ENCODE measurements around the gene DISP3. TPM values are rescaled to one million over a fixed set of nuclear protein-coding genes. Genes with fewer than 3 reads are reported as not detected.
A peak's percentile ranks its signal among the peaks of the same experiment; 100 is the strongest.

DISP3 gene
- total RNA-seq, 3 donors from 2014 or later (not counting 1 experiment from before 2014, with no cell fraction given): 0.24 to 0.68 (median 0.60) TPM

DNA sequence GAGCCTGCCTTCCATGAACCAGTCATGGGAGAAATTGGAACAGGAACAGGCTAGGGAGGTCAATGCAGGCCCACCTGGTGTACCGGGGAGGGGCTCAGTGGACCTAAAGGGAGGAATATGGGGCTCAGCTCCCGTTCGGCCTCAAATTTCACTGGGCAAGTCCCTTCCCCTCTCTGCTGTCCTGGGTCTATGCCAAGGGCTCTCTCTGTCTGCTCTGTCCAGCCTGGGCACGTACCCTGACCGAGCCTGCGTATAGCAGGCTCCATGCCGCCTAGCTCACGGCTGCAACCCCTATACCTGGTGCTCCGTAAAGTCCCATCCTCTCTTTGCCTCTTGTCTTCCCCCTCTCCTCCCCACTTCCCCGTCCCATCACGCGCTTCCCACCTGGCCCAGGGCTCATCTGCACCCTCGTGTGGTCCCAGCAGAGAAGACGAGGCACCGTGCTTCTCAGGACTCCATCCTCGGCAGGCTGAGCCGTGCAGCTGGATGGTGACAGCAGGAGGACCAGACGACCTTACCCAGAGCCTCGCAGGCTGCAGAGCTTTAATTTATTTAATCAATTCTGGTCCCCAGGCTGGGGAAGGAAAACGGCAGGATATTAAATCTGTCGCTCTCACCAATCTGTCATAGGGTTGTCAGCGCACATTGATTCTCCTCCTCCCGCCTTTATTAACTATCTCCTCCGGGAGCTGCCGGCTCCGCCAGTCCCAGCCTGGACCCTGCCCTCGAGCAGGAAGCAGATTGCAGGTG is 25.0 kb upstream of the DISP3 start:
- Mint-ChIP-seq H3K4me3 (no peak overlapping the region), H3K27ac (no peak overlapping the region), H3K36me3 (no peaks in the 10 kb centered on the region), H3K4me1 (no peaks in the 10 kb centered on the region), H3K9me3 (no peaks in the 10 kb centered on the region), H3K27me3 (ENCODE audit: low read depth in 2 of 2) (peaks cover 0 to 20% of the 10 kb centered on the region in 2 donors)
- Histone ChIP-seq H3K36me3 (ENCODE audit: control insufficient read depth, insufficient read depth, low read length) (no peaks in the 10 kb centered on the region), H3K27me3 (ENCODE audit: control insufficient read depth, insufficient read depth, low read length) (no peaks in the 10 kb centered on the region), H3K4me1 (ENCODE audit: control insufficient read depth, insufficient read depth, low read length) (no peaks in the 10 kb centered on the region), H3K27ac (ENCODE audit: low read length) (no peak overlapping the region), H3K9me3 (ENCODE audit: control insufficient read depth, insufficient read depth, low read length) (no peaks in the 10 kb centered on the region), H3K4me3 (ENCODE audit: low read length) (no peak overlapping the region)
- intact Hi-C loops (cut with micrococcal nuclease): no loop called here
- TF ChIP-seq, protein P1, sequence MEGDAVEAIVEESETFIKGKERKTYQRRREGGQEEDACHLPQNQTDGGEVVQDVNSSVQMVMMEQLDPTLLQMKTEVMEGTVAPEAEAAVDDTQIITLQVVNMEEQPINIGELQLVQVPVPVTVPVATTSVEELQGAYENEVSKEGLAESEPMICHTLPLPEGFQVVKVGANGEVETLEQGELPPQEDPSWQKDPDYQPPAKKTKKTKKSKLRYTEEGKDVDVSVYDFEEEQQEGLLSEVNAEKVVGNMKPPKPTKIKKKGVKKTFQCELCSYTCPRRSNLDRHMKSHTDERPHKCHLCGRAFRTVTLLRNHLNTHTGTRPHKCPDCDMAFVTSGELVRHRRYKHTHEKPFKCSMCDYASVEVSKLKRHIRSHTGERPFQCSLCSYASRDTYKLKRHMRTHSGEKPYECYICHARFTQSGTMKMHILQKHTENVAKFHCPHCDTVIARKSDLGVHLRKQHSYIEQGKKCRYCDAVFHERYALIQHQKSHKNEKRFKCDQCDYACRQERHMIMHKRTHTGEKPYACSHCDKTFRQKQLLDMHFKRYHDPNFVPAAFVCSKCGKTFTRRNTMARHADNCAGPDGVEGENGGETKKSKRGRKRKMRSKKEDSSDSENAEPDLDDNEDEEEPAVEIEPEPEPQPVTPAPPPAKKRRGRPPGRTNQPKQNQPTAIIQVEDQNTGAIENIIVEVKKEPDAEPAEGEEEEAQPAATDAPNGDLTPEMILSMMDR (IDR thresholded peaks at IDR 0.05): no peak
- 66% methylated on average over 27 of the region's 27 CpGs for WGBS (ENCODE audit: insufficient coverage)
- DNase-seq (no peak), ATAC-seq (no peak)

DNA sequence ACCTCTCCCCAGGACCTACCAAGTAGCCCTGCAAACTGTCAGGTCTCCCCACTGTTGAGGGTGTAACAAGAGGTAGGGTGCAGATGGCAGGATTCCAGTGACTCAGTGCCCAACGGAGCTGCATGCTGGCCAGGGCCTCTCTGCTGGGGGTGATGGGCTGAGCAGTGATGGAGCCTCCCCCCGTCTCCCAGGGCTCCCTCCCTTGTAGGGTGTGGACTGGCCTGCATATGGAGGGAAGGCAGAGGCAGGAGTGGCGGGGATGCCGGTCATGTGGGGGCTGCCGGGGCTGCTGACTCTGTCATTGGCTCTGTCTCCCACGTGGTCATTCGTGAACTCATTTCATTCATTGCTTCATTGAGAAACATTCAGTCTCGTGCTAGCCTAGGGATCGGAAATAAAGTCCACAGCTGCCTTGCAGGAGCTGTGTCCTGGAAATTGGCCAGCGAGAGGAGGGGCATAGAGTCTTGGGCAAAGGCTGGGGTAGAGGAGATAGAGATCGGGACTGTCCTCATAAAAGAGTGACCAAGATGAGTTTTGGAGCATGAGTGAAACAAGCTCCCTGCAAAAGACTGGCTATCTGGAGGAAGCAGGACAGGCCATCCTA is 22.9 kb upstream of the DISP3 start:
- peaks cover 7 to 26% of the 10 kb centered on the region in 2 donors for H3K27me3 Mint-ChIP-seq (ENCODE audit: low read depth in 2 of 2)
- 74% methylated on average over 11 of the region's 11 CpGs for WGBS (ENCODE audit: insufficient coverage)
- H3K9me3 Mint-ChIP-seq: no peaks in the 10 kb centered on the region
- H3K36me3 Mint-ChIP-seq: no peaks in the 10 kb centered on the region
- no peak overlapping the region for H3K4me3 ChIP-seq (ENCODE audit: low read length)
- no peaks in the 10 kb centered on the region for H3K4me1 ChIP-seq (ENCODE audit: control insufficient read depth, insufficient read depth, low read length)
- no peak overlapping the region for H3K27ac Mint-ChIP-seq
- H3K4me1 Mint-ChIP-seq: no peaks in the 10 kb centered on the region
- ATAC-seq (no peak), DNase-seq (no peak)
- TF ChIP-seq, protein P1 (IDR thresholded peaks at IDR 0.05): no peak
- H3K9me3 ChIP-seq (ENCODE audit: control insufficient read depth, insufficient read depth, low read length): no peaks in the 10 kb centered on the region
- H3K27me3 ChIP-seq (ENCODE audit: control insufficient read depth, insufficient read depth, low read length): no peaks in the 10 kb centered on the region
- H3K4me3 Mint-ChIP-seq: no peak overlapping the region
- intact Hi-C loops (cut with micrococcal nuclease): no loop called here
- no peak overlapping the region for H3K27ac ChIP-seq (ENCODE audit: low read length)
- H3K36me3 ChIP-seq (ENCODE audit: control insufficient read depth, insufficient read depth, low read length): no peaks in the 10 kb centered on the region

DNA sequence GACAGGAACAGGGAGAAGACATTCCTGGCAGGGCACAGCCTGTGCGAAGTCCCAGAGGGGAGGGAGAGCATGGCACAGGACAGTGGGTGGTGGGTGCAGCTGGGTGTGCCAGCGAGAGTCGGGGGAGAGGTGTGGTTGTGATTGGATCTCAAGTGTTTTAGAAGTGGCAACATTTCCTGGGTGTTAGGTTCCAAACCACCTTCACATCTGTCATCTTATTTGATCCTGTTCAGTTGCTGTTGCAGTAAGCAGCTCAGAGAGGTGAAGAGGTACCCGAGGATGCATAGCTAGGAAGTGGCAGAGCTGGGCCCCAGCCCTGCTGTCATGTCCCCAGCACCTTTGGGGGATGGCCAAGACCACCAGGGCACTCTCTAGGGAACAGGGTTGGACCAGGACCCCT is 22.0 kb upstream of the DISP3 start:
- DNase-seq (peak in 1 of 2 donors; percentile 11), ATAC-seq (no peak)
- H3K4me3 Mint-ChIP-seq: no peak overlapping the region
- TF ChIP-seq, protein P1 (IDR thresholded peaks at IDR 0.05): no peak
- Histone ChIP-seq H3K27me3 (ENCODE audit: control insufficient read depth, insufficient read depth, low read length) (no peaks in the 10 kb centered on the region), H3K9me3 (ENCODE audit: control insufficient read depth, insufficient read depth, low read length) (no peaks in the 10 kb centered on the region), H3K4me3 (ENCODE audit: low read length) (no peak overlapping the region), H3K4me1 (ENCODE audit: control insufficient read depth, insufficient read depth, low read length) (no peaks in the 10 kb centered on the region), H3K36me3 (ENCODE audit: control insufficient read depth, insufficient read depth, low read length) (no peaks in the 10 kb centered on the region), H3K27ac (ENCODE audit: low read length) (no peak overlapping the region)
- H3K9me3 Mint-ChIP-seq: no peaks in the 10 kb centered on the region
- intact Hi-C loops (cut with micrococcal nuclease): no loop called here
- no peak overlapping the region for H3K27ac Mint-ChIP-seq
- WGBS (ENCODE audit: insufficient coverage): 77% methylated on average over 4 of the region's 4 CpGs
- H3K27me3 Mint-ChIP-seq (ENCODE audit: low read depth in 2 of 2): peaks cover 7 to 26% of the 10 kb centered on the region in 2 donors
- H3K36me3 Mint-ChIP-seq: no peaks in the 10 kb centered on the region
- H3K4me1 Mint-ChIP-seq: no peaks in the 10 kb centered on the region

Measured in natural killer cell (primary cell).